ENCODE data around the gene CREB5. TPM values are rescaled to one million over a fixed set of nuclear protein-coding genes. Genes with fewer than 3 reads are reported as not detected.

Gene CREB5
- total RNA-seq, 4 donors from 2014 or later: 11.9 to 25.3 (median 14.4) TPM

- TF ChIP-seq, protein P1, sequence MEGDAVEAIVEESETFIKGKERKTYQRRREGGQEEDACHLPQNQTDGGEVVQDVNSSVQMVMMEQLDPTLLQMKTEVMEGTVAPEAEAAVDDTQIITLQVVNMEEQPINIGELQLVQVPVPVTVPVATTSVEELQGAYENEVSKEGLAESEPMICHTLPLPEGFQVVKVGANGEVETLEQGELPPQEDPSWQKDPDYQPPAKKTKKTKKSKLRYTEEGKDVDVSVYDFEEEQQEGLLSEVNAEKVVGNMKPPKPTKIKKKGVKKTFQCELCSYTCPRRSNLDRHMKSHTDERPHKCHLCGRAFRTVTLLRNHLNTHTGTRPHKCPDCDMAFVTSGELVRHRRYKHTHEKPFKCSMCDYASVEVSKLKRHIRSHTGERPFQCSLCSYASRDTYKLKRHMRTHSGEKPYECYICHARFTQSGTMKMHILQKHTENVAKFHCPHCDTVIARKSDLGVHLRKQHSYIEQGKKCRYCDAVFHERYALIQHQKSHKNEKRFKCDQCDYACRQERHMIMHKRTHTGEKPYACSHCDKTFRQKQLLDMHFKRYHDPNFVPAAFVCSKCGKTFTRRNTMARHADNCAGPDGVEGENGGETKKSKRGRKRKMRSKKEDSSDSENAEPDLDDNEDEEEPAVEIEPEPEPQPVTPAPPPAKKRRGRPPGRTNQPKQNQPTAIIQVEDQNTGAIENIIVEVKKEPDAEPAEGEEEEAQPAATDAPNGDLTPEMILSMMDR (IDR thresholded peaks at IDR 0.05; ENCODE audit: low read depth): no peak
Measured at GRCh38 chr7:28815369-28815927, 403.1 kb downstream of the CREB5 start.

GRCh38 chr7:28815928-28816373 lies 403.6 kb downstream of the CREB5 start:
- TF ChIP-seq, protein P1 (IDR thresholded peaks at IDR 0.05; ENCODE audit: low read depth): no peak

DNA sequence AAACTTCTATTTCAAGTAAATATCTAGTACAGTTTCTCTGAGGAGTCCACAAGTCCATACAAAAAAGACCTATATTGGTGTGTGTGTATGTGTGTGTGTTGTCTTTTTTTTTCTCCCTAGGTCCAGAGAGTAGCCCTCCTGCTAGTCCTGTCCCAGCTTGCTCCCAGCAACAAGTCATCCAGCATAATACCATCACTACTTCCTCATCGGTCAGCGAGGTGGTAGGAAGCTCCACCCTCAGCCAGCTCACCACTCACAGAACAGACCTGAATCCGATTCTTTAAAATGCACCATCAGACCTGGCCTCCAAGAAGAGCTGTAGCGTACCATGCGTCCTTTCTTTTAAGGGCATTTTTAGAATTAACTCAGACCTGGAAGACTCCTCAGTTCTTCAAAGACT lies 406.7 kb downstream of the CREB5 start:
- TF ChIP-seq, protein P1 (IDR thresholded peaks at IDR 0.05; ENCODE audit: low read depth): no peak

DNA sequence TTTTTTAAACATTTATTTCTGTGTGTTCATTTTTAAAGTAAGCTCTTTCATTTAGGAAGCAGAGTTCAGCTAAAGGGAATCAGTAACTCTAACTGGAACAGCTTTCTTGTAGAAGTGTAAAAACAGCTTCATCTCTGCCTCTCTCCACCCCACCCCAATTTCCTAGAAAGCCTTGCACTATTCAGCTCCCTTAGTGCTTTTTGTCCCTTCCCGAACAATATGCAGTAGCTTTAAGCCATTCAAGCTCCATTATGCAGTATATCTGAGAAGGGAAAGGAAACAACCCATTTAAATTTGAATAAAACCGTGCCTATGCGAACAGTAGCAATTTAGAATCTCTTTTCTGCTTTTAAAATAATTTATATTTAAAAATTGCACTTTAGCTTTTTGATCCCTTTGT lies 411.3 kb downstream of the CREB5 start:
- TF ChIP-seq, protein P1 (IDR thresholded peaks at IDR 0.05; ENCODE audit: low read depth): no peak

- TF ChIP-seq, protein P1 (IDR thresholded peaks at IDR 0.05; ENCODE audit: low read depth): no peak
Measured at GRCh38 chr7:28830846-28831245, 418.5 kb downstream of the CREB5 start.

- TF ChIP-seq, protein P1 (IDR thresholded peaks at IDR 0.05; ENCODE audit: low read depth): no peak
Measured at GRCh38 chr7:28832669-28833068, 420.4 kb downstream of the CREB5 start.

DNA sequence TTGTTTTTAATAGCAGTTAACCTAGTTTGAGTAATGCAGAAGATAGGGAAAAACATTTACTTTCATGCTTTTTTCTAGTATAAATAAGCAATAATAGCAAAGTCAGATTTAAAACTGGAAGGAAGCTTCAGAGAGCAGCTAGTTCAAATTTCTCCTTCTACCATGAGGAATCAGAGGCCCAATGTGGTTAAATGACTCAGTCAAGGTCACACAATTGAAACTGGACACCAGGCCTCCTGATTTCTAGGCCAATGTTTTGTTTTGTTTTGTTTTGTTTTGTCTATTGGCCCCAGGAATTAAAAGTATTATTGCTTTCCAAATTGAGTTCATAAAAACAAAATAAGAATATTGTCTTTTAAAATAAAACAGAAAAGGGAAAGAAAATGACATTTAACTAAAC lies 423.5 kb downstream of the CREB5 start:
- TF ChIP-seq, protein P1 (IDR thresholded peaks at IDR 0.05; ENCODE audit: low read depth): no peak

Data from subcutaneous adipose tissue (tissue), 4 donors.